Measurements from ENCODE around the gene KDM2A.

GRCh38 chr11:67271541-67272284, 152.7 kb downstream of the KDM2A start:
- TF ChIP-seq CTCF (conservative IDR thresholded peaks at IDR 0.05; ENCODE audit: low read length), result no peak
- no peak for TF ChIP-seq EZH2phosphoT487 (IDR thresholded peaks at IDR 0.05; ENCODE audit: borderline replicate concordance)
